K562 (cell line): ENCODE data around the gene PPARG. TPM values are rescaled to one million over a fixed set of nuclear protein-coding genes. Genes with fewer than 3 reads are reported as not detected.

Experiments used
- ATAC-seq: fragments of 200-7000 bp; cut with Tn5 transposase; 3 replicates; pipeline ENCODE4 v1.9.1; 2020; ENCODE audit warnings: moderate library complexity
- BruUV-seq: library from RNA; stranded (reverse); fragments of 400-500 nt; replicated peaks from 2 replicates; lab custom pipeline; 2021; lab: Mats Ljungman, UMichigan
- CTCF ChIA-PET: fragments of 300-600 bp; formaldehyde crosslinking; extraction: SDS; loops from one replicate; lab custom pipeline; 2021; ENCODE audit warnings: low intra/inter-chr PET ratio; lab: Yijun Ruan, JAX
- POLR2A ChIA-PET: fragments of 300-600, 350-650 bp; sonication (Branson Sonifier 250); formaldehyde crosslinking; extraction: SDS; loops from one replicate; lab custom pipeline; 2021; ENCODE audit warnings: antibody characterized with exemption, inconsistent platforms; lab: Yijun Ruan, JAX
- DNase-seq, 4 experiments: peaks; one replicate each; pipeline versions ENCODE4 v3.0.0 to v3.0.0-alpha.2; 2011 to 2018; ENCODE audit warnings: low spot score in 3 of 4, mixed read lengths in 3 of 4; ENCODE audit errors: extremely low read depth in 1 of 4
- FAIRE-seq: peaks from 2 replicates; lab custom pipeline; 2011; peaks lifted over from hg19 to GRCh38; lab: Jason Lieb, UNC
- H2AFZ ChIP-seq: 2 replicates; pipeline ENCODE4 v1.6.0; 2011; ENCODE audit warnings: low read depth, low read length, control low read depth, inconsistent platforms
- H3K27ac ChIP-seq: fragments of 200-600 bp; 3 replicates; pipeline ENCODE4 v1.8.0; 2011; ENCODE audit warnings: low read depth, mild to moderate bottlenecking, control low read depth, inconsistent platforms, low read length, moderate library complexity, mixed read lengths; ENCODE audit errors: extremely low read depth
- H3K27me3 ChIP-seq, 2 experiments: fragments of 300-600 bp in 1 of 2; 2 replicates in 1 of 2; 3 replicates in 1 of 2; pipeline versions ENCODE4 v1.6.0 to v1.8.0; 2011; ENCODE audit warnings: inconsistent platforms in 2 of 2, low read length in 2 of 2, mild to moderate bottlenecking in 1 of 2, mixed read lengths in 1 of 2, moderate library complexity in 1 of 2; ENCODE audit not compliant: control insufficient read depth in 2 of 2, insufficient read depth in 2 of 2
- H3K36me3 ChIP-seq: fragments of 300-600 bp; 3 replicates; pipeline ENCODE4 v1.8.0; 2011; ENCODE audit warnings: mild to moderate bottlenecking, low read length, inconsistent platforms; ENCODE audit not compliant: control insufficient read depth, insufficient read depth
- H3K4me1 ChIP-seq, 2 experiments: fragments of 200-600 bp in 1 of 2; replicated peaks in 1 of 2; 2 replicates in 1 of 2; 3 replicates in 1 of 2; pipeline versions ENCODE4 v1.5.1 to v1.8.0; 2011; ENCODE audit warnings: inconsistent platforms in 2 of 2, low read length in 2 of 2, mild to moderate bottlenecking in 1 of 2, mixed read lengths in 1 of 2, moderate library complexity in 1 of 2; ENCODE audit not compliant: control insufficient read depth in 2 of 2, insufficient read depth in 2 of 2
- H3K4me2 ChIP-seq: 2 replicates; pipeline ENCODE4 v1.6.1; 2011; ENCODE audit warnings: low read length, control low read depth, inconsistent platforms, mixed read lengths; ENCODE audit not compliant: insufficient read depth
- H3K4me3 ChIP-seq: fragments of 200-600 bp; sonication (generic), shearing (Covaris generic); 2 replicates; pipeline ENCODE4 v1.5.1; 2016; ENCODE audit warnings: control low read depth, inconsistent platforms
- H3K79me2 ChIP-seq: fragments of 200-600 bp; 3 replicates; pipeline ENCODE4 v1.8.0; 2011; ENCODE audit warnings: low read length, inconsistent platforms; ENCODE audit not compliant: control insufficient read depth, insufficient read depth
- H3K9ac ChIP-seq, 2 experiments: 2 replicates each; pipeline versions ENCODE4 v1.6.0 to v1.6.1; 2011; ENCODE audit warnings: low read depth in 2 of 2, low read length in 2 of 2, control low read depth in 1 of 2, inconsistent platforms in 1 of 2, mild to moderate bottlenecking in 1 of 2, mixed read lengths in 1 of 2; ENCODE audit not compliant: insufficient read depth in 1 of 2
- H3K9me1 ChIP-seq: one replicate; pipeline ENCODE4 v1.6.0; 2011; ENCODE audit warnings: inconsistent platforms, mild to moderate bottlenecking, low read length, moderate library complexity; ENCODE audit not compliant: control insufficient read depth, insufficient read depth
- H3K9me3 ChIP-seq: replicated peaks from 2 replicates; pipeline ENCODE4 v1.5.1; 2011; ENCODE audit warnings: low read depth, low read length, inconsistent platforms; ENCODE audit not compliant: control insufficient read depth, insufficient read depth
- H4K20me1 ChIP-seq: replicated peaks from 2 replicates; pipeline ENCODE4 v1.6.1; 2011; ENCODE audit warnings: low read length, inconsistent platforms, mixed read lengths; ENCODE audit not compliant: control insufficient read depth, insufficient read depth
- BHLHE40 ChIP-seq: IDR thresholded peaks from 2 replicates; pipeline ENCODE4 v1.6.1; 2011; ENCODE audit warnings: low read length, improper control_type of control experiment
- CEBPG ChIP-seq, 3 experiments: fragments of 200-800 bp in 1 of 3; sonication (Bioruptor generic) in 1 of 3; sonication (generic) in 1 of 3; formaldehyde crosslinking in 1 of 3; IDR thresholded peaks in 2 of 3; conservative IDR thresholded peaks in 1 of 3; 2 replicates each; pipeline versions ENCODE4 v1.6.1 to v1.8.0; 2016 to 2022; ENCODE audit warnings: missing compliant biosample characterization in 2 of 3, missing genetic modification characterization in 2 of 3, mild to moderate bottlenecking in 1 of 3, missing genetic modification reagents in 1 of 3
- ELK1 ChIP-seq: sonication (generic); formaldehyde crosslinking; IDR thresholded peaks from 2 replicates; pipeline ENCODE4 v1.8.1; 2022; ENCODE audit warnings: missing genetic modification reagents
- REST ChIP-seq, 2 experiments: fragments of 450-650 bp; formaldehyde crosslinking in 1 of 2; IDR thresholded peaks; 2 replicates each; pipeline versions ENCODE4 v1.4.0 to v1.6.1; 2014 to 2020; ENCODE audit warnings: mild to moderate bottlenecking in 2 of 2, borderline replicate concordance in 1 of 2, low read depth in 1 of 2
- SPI1 ChIP-seq: IDR thresholded peaks from 2 replicates; pipeline ENCODE4 v1.6.1; 2011; ENCODE audit warnings: low read depth, low read length, control low read depth, borderline replicate concordance
- TBP ChIP-seq: optimal IDR thresholded peaks from 2 replicates; pipeline ENCODE3; 2011; ENCODE audit warnings: low read depth, low read length, improper control_type of control experiment
- THRAP3 ChIP-seq: fragments of 450-650 bp; IDR thresholded peaks from 2 replicates; pipeline ENCODE4 v1.6.1; 2016; ENCODE audit warnings: mild to moderate bottlenecking, inconsistent platforms, borderline replicate concordance
- ZNF165 ChIP-seq: fragments of 250-450 bp; sonication (Bioruptor Pico); IDR thresholded peaks from 2 replicates; pipeline ENCODE4 v1.4.0; 2020; ENCODE audit warnings: borderline replicate concordance
- WGBS: fragments of 100-300 bp; shearing (Covaris generic); methylation state at CpG from one replicate; pipeline ENCODE4 v1.1.6; 2016; ENCODE audit warnings: low coverage, mixed read lengths; ENCODE audit not compliant: insufficient coverage; ENCODE audit errors: missing lambda C conversion rate; 5-methylcytosine and 5-hydroxymethylcytosine counted together
- in situ Hi-C: fragments of 300-500 bp; cut with MboI; formaldehyde crosslinking; loops from 4 replicates; pipeline ENCODE4 v1.15.0; 2018; ENCODE audit warnings: inconsistent platforms, mixed read lengths
- intact Hi-C: fragments of 100-400 bp; cut with micrococcal nuclease; formaldehyde crosslinking; loops from 2 replicates; pipeline ENCODE4 v1.14.2; 2022
- polyA plus RNA-seq, 8 experiments: library from polyadenylated mRNA; depleted of rRNA in 4 of 8; stranded (reverse) in 5 of 8; unstranded in 3 of 8; fragments of >200 nt; fragmentation: Nextera tagmentation in 2 of 8; fragmentation: Illumina TruSeq in 1 of 8; extraction: Ambion mirVana in 2 of 8; extraction: Trizol in 1 of 8; gene quantifications; 2 replicates each; pipeline versions ENCODE4 v1.2.1 to v1.2.3, GENCODE V29; 2011 to 2014; ENCODE audit warnings: inconsistent platforms in 1 of 8, missing spikeins in 1 of 8
- total RNA-seq, 7 experiments: library from RNA; depleted of rRNA in 6 of 7; stranded (reverse); fragments of >200 nt in 6 of 7; fragmentation: Illumina TruSeq in 2 of 7; extraction: Trizol in 2 of 7; gene quantifications; 2 replicates each; pipeline versions ENCODE4 v1.2.1 to v1.2.3, GENCODE V29; 2011 to 2021; ENCODE audit warnings: low replicate concordance in 1 of 7

Gene PPARG
- total and polyA plus RNA-seq, 9 of the 15 experiments (the other 6 are each of a cell fraction or from before 2014, with no cell fraction given): not detected

GRCh38 chr3:12309716-12310115, 20.8 kb downstream of the PPARG start:
- FAIRE-seq (no peak), DNase-seq (no peak), ATAC-seq (no peak)
- in situ Hi-C loops (no loop called here), intact Hi-C loops (loop anchor here (5.0 kb wide), 1 partner anchor 172 kb away; no protein-coding TSS in a partner anchor)
- Histone ChIP-seq H3K9me1 (no peaks in the 10 kb centered on the region), H3K79me2 (no peaks in the 10 kb centered on the region), H3K9ac (no peak overlapping the region), H3K27me3 (peaks cover 10 to 16% of the 10 kb centered on the region in 2 experiments; a peak in 4 of 5 replicates), H3K27ac (no peak overlapping the region), H4K20me1 (no peaks in the 10 kb centered on the region), H3K9me3 (no peaks in the 10 kb centered on the region), H2AFZ (no peak overlapping the region), H3K4me3 (no peak overlapping the region), H3K4me2 (no peak overlapping the region), H3K36me3 (no peaks in the 10 kb centered on the region), H3K4me1 (no peaks in the 10 kb centered on the region)
- no peak for TF ChIP-seq BHLHE40
- no peak for TF ChIP-seq CEBPG (CRISPR knock-in tag; IDR thresholded peaks at IDR 0.05)
- no peak for TF ChIP-seq CEBPG (tag; conservative IDR thresholded peaks at IDR 0.05 in 1 of 2, IDR thresholded peaks at IDR 0.05 in 1 of 2)
- TF ChIP-seq TBP: no peak
- TF ChIP-seq ZNF165: no peak
- TF ChIP-seq SPI1: no peak
- no peak for TF ChIP-seq REST (IDR thresholded peaks at IDR 0.05; ENCODE audit: borderline replicate concordance)
- no peak for TF ChIP-seq REST (CRISPR knock-in tag; IDR thresholded peaks at IDR 0.05; ENCODE audit: low read depth)
- TF ChIP-seq ELK1 (CRISPR knock-in tag): no peak
- no peak for TF ChIP-seq THRAP3
- ChIA-PET CTCF (no interaction called here), POLR2A (no interaction called here)
- WGBS: 0% methylated on average over 4 of the region's 4 CpGs
- BruUV-seq: no TSS peak
